Left kidney (tissue), 2 donors: Measurements from ENCODE around the gene IL15RA. TPM values are rescaled to one million over a fixed set of nuclear protein-coding genes. Genes with fewer than 3 reads are reported as not detected.
"Not testable (repeated sequence)": the region's sequence is repeated elsewhere in the genome, so short reads cannot be mapped to it uniquely, and the experiment has no call there.

Experiments used
- DNase-seq: peaks from one replicate; pipeline ENCODE4 v3.0.0-alpha.2; 2013
- polyA plus RNA-seq: library from polyadenylated mRNA; unstranded; fragments of 120-200 nt; gene quantifications from one replicate; pipeline ENCODE4 v1.2.1, GENCODE V29; 2013; ENCODE audit not compliant: insufficient read length

The IL15RA gene
- polyA plus RNA-seq, 1 donor, result 1.8 TPM

DNA sequence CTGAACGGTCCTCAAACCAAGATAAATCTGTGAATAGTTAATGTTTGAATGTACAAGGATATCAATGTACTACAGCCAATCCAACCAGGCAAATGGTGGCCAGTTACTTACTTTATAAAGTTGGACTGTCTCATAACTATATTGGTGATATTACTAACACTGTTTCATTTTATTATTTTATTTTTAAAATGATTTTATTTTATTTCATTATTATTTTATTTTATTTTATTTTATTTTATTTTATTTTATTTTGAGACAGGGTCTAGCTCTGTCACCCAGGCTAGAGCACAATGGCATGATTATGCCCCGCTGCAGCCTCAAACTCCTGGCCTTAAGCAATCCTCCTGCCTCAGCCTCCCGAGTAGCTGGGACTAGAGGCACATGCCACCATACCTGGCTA is 6.8 kb downstream of the IL15RA start:
- DNase-seq, result no peak

DNA sequence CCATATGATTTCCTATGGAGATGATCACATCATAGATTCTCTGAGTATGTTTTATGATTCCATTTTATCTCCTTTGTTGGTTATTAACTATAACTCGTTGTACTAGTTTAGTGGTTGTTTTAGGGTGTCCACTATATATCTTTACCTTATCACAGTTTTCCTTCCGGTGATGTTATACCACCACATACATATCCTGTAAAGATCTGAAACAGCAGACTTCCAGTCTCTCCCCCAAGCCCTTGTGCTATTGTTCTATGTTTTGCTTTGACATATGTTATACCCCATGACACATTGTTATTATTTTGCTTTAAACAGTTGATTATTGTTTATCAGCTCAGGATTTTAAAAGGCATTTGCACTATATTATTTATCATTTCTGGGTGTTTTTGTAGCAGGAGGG is 7.3 kb downstream of the IL15RA start:
- DNase-seq, result no peak

DNA sequence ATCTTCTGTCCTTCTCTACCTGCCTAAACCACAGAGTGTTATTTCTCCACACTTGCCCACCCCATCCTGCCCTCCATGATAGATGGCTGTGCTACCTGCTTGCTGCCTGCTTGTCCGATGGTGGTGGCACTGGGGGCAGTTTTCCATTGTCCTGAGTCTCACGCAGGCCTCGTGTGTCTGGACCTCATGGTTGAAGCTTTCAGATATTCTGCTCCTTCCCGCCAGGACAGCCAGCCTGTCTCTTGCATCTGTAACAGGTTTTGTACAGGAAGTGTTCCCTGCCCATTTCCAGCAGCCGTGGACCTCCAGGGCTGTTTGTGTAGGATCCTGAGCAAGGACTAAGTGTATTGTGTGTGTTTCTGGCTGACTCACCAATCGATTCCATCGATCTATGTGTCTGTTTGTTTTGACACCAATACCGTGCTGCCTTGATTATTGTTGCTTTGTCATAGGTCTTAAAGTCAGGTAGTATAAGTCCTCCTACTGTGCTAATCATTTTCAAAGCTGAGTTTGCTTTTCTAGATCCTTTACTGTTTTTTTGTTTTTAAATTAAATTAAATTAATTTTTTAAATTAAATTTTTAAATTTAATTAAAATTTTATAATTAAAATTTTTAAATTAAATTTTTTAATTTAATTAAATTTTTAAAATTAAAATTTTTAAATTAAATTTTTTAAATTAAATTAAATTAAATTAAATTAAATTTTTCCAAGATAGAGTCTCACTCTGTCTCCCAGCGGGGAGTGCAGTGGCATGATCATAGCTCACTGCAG is 8.5 kb downstream of the IL15RA start:
- DNase-seq, result no peak

DNA sequence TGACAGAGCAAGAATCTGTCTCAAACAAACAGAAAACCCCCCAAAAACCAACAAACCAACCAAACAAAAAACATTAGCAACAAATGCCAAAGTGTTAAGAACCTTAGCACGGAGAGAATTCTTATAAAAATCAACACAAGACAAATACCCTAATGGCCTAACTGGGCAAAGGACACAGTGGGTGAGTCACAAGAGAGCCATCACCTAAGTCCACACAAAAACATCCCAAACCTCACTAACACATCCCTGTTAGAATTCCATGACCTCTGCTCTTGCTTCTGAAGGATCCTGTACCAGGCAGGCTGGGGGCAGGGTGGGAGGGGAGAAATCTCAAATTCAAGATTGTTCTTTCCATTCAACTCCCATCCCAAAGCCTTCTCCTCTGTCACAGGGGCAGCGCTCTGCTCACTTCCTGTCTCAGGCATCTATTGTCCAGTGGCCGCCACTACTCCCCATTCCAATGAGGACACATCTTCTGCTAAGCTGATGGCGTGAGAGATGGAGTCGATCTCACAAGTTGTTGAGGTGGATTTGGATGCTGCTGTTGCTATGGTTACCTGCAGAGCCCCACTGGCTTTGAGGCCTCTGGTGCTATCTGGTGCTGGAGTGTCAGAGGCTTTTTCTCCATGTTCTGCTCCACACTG is 9.2 kb downstream of the IL15RA start:
- no peak for DNase-seq

DNA sequence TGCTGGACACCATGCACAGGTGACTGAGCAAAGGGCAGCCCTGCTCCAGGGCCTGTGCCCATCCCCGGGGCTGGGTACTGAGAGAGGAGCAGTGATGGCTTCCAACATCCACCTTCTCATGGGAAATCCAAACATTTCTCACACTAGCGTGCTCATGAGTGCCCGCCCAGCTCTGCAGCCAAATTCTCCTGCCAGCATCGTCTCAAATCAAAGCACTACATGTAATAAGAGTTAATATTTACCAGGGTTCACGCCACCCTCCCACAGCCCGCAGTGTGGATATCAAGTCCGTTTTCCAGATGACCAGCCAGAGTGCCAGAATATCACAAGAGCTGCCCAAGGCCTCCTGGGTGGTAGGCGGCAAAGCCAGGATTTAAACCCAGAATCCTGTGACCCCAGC is 12.1 kb downstream of the IL15RA start:
- no peak for DNase-seq

DNA sequence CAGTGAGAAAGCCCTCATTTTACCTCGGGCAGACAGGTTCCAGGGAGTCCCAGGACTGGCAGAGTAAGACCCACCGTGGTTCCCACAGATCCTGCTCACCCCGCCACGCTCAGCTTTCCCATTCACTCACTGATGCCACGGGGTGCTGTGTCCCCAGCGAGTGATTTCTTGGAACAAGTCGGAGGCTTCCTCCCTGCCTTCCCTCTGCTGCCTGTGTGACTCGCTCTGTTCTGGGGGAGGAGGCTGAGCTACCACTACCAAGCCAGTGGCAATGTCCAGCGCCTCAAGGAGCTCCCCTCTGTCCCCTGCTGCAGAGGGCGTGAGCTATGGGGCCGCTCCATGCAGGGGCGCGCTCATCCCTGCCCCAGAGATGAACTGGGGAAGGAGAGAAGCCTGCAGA is 12.6 kb downstream of the IL15RA start:
- DNase-seq, result no peak

DNA sequence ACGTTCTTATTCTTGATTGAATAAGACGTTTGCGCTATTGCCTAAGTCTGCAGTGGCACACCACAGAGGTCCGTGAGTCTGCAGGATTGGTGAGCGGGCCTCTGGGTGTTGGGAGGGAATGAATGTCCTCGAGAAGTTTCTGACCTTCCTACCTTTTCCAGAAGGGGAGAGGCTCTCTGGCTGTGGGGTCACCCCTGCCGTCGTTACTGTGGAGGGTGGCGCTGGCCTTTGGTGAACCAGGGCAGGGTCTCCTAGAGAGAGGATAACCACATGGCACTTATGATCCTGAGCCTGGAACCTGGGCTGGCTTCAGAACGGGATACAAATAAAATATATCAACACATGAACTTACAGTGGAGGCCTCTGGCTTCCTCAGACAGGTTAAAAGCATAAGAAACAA is 13.8 kb downstream of the IL15RA start:
- DNase-seq, result no peak

DNA sequence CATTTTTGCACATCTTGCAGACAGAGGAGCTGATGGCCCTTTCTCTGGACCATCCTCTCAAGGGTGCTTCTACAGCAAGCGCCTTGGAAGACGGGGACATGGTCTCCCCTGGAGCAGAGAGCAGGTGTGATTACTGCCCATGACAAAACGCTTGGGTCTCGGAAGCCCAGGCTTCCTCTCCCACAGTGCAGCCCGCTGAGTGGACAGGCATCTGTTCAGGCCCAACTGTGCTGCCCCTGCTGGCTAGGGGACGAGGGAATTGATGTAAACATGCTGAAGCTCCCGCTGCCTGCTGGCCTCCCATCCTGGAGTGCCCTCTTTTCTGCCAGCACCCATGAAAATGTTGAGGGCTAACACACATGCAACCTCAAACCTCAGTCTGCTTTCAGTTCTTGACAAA is 14.3 kb downstream of the IL15RA start:
- DNase-seq, result no peak

DNA sequence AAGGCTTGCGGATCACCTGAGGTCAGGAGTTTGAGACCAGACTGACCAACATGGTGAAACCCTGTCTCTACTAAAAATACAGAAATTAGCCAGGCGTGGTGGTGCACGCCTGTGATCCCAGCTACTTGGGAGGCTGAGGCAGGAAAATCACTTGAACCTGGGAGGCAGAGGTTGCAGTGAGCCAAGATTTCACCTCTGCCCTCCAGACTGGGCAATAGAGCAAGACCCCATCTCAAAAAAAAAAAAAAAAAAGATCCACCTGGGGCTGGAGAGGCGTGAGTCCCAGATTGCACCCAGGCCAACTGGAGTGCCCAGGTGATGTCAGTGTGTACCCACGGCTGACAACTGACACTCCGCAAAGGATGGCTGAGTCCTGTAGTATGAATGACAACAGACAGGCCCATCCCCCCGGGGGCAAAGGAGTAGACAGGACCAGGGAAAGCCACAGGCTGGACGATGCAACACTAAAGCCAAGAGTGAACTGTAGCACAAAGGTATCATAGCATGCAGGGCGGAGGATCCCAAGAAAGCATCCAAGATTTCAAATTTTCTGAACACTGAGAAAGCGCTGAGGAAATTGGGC is 14.9 kb downstream of the IL15RA start:
- DNase-seq, result not testable (repeated sequence)

DNA sequence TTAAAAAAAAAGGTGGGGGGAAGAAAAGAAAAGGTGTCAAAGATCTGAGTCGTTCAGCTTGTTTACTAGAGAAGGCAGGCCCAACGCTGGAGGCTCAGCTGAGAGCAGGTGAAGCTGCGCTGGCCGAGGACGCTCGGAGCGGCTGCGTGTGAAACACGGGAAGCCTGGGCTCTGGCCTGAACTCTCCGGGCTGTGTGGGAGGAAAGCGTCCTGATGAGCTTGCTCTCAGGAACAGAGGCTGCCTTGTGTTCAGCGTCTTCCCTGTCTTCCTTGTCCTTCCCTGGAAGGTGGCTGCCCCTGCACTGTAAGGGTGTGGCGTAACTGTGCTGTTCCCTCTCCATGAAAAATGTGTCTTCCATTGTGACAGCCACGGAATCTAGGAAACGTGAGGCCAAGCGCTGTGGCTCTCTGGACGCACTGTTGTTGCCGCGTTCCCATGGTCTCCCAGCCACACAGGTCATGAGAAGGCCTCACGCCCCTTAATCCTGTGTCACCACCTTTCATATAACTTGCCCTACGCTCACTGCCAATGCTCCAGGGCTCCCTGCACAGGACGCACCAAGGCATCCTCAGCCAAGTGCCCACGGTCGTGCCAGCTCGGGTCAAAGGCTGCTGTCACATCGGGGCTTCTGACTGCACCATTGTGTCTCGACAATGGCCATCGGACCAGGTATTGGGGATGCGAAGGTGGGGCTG is 15.8 kb downstream of the IL15RA start:
- DNase-seq, result no peak

DNA sequence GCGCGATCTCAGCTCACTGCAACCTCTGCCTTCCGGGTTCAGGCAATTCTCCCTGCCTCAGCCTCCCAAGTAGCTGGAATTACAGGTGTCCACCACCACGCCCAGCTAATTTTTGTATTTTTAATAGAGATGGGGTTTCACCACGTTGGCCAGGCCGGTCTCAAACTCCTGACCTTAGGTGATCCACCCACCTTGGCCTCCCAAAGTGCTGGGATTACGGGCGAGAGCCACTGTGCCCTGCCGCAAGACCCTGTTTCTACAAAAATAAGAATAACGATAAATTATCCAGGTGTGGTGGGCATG is 16.4 kb downstream of the IL15RA start:
- not testable (repeated sequence) for DNase-seq

DNA sequence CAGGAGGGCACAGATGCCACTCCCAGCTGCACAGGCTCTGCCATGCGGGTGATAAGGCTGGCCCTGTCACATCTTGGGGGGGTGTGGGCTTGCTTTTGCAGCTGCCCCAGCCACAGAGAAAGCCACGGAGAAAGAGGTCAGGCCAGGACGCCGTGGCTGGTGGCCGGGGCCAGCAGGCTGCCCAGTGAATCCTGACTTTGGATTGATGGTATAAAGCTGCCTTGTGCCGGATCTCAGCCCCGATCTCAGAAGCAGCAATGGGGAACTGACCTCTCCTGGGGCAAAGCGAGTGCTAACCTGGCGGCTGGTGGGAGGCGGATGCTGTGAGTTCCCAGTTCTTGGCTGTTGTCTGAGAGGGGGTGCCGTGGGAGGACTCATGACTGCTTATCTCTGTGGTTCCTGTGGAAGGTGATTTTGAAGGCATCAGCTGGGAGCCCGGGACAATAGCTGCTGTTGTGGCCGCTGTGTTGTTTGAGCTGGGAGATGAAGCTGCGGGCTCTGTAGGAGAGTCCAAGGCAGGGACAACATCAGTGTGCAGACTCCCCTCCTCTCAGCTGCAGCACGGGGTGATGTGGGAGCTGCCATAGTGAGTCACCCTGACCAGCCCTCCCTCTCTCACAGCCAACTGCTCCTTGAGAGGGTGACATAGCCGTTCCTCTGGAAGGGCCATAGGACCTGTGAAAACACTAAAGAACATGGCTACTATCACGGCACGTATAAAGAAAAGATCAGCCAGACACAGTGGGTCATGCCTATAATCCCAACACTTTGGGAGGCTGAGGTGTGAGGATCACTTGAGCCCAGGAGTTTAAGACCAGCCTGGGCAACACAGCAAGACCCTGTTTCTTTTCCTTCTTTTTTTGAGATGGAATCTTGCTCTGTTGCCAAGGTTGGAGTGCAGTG is 17.0 kb downstream of the IL15RA start:
- DNase-seq, result no peak

DNA sequence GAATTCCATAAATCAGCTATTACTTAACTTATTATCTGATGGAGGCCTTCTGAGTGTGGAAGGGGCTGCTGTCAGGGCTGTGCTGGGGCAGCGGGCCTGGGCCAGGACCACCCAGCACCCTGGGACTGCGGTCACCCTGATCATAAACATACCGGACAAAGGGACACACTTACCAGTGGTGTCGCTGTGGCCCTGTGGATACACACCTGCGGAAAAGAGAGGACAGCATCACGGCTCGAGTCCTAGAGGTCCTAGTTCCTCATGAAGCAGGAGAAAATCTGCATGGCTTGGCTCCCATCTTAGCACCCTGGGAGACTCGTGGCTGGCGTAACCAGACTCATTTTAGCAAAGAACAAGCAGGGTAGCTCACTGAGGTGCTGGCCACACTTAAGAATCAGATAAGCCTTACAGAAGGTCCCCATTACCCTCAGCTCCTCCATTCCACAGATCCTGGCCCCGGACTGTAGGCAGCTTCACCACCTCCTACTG is 17.7 kb downstream of the IL15RA start:
- no peak for DNase-seq

DNA sequence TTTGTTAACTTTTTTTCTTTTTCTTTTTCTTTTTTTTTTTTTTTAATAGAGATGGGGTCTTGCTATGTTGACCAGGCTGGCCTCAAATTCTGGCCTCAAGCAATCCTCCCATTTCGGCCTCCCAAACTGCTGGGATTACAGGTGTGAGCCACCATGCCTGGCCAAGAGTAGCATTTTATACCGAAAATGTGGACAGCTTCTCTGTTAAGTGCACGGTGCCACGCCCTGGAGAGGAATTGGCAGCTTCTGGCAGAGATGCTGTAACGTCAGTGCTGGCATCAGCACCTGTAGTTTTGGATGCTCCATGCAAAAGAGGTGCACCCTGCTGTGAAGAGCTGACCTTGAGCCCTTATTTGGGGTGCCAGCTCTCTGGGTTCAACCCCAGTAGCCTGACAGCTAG is 18.2 kb downstream of the IL15RA start:
- DNase-seq, result no peak

DNA sequence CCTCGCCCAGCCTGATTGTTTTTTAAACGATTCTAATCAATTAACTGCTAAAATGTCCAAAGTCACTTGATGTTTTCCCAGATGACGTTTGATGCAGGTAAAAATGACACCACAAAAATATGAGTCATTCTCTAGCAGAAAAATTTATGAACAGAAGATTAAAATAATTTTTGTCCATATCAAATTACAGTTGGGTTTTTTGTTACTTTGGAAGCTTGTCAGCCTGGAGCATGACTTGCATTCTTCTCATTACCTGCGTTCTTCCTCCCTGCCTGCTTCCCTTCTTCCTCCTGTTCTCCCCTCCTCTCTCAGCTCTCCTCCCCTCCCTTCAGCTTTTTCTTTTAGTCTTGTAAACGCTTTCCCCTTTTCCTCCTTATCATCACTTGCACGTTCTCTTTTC is 18.7 kb downstream of the IL15RA start:
- DNase-seq, result no peak

DNA sequence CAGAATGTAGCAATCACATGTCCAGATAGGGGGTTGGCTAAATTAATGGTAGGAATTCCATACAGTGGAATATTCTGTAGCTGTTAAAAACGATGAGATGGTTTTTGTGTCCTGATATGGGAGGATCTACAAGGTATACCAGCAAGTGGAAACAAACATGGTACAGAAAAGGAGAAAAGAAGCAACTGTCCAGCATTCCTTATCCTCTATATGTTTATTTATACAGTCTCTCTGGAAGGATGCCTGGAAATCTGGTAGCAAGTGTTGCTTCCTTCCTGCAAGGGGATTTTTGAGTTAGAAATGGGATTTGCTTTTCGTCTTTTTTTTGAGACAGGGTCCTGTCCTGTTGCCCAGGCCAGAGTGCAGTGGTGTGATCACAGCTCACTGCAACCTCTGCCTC is 19.3 kb downstream of the IL15RA start:
- DNase-seq, result no peak

DNA sequence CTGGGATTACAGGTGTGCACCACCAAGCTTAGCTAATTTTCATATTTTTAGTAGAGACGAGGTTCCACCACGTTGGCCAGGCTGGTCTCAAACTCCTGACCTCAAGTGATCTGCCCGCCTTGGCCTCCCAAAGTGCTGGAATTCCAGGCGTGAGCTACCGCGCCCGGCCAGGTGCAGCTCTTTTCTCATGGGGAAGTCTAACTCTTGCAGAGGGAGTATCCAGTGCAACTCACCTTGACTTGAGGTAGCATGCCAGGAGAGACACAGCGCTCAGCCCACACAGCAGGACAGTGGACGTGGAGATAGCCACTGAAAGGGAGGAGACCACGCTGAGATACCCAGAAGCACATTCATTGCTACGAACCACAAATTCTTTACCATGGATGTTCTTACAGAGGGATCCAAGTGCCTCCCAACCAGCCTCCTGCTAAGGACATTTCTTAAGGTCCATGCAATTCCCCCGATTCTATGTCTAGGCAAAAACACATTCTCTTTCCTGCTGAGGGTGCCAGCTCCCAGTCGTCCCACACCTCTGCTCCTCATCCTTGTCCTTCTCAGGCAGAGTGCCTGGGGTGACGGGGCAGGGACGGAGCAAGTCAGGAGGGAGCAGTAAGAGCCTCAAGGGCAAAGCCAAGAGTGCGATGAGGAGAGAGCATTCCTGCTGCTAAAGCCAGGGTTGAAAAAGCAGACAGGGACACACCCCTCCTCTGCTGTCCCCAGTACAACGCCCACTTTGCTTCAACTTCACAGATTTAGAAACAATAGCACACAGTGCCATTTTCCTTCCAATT is 21.0 kb downstream of the IL15RA start:
- no peak for DNase-seq

DNA sequence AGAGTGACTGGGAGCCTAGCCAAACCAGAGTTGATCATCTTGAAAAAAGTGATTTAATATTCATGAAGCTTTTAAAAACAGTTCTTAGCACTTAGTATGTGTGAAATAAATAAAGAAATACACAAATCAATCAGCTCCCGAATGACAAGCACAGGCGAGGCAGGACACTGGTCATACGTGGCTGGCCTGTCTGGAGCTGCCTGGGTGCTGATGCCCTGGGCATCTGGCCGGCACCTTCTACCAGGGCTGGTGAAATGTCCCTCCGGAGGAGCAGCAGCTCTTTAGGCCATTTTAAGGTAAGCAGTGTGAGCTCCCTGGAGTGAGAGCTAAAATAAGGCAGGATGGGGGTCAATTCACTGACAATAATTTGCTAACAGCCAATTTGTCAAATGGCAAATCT is 23.7 kb downstream of the IL15RA start:
- DNase-seq, result no peak

DNA sequence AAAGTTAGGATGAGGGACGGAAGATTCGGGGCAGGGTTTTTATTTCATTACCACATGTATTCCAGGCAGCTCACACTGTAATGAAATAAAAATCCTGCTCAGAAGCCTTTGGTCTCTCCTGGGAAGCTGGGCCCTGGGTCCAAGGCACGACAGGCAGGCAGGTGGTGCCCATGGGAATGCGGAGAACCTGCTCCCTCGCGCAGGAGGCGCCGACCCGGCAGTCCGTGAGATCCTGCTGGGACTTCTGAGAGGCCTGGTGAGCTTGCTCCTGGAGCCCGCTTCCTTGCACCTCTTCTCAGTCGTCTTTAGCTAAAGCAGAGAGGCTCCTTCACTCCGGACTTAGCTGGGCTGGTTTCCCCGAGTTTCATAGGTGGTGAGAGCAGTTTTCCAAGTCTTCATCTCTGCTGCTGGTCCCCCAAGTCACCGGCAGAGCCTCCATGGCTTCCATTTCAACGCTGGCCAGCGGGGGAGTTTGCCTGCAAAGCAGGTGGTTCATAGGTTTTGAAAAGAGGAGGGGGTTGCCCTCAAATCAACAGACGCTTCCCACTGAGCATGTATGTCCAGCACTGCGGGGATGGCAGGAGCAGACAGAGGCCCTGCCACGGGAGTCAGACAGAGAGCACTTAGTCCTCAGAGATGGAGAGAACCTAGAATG is 24.5 kb downstream of the IL15RA start:
- DNase-seq, result no peak

DNA sequence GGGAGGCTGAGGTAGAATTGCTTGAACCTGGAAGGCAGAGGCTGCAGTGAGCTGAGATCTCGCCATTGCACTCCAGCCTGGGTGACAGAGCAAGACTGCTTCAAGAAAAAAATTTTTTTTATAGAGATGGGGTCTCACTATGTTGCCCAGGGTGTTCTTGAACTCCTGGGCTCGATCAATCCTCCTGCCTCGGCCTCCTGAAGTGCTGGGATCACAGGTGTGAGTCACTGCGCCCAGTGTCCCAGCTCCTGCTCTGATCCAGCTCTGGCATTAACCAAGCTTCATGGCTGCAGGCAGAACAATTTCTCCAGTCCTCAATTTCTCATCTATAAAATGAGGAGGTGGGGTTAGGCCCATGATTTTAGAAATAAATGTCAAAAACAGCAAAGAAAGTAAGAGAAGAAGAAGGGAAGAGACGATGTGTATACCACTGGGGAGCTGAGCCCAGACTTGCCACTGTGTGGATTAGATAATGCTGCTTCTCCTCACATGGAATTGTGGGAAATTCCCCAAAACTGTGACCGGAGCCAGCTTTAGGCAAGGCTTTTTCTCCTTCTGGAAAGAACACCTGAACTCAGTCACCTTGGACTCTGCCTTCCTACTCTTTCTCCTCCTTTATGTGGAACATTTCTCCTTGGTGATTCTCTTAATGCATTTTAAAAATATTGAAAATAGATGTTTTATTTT is 25.5 kb downstream of the IL15RA start:
- no peak for DNase-seq
